NCI-H187 treated with DMSO at 0.1 percent for 48 hours (cell line): ENCODE data around the gene AKAP8L.
A peak's percentile ranks its signal among the peaks of the same experiment; 100 is the strongest.
"Not testable (repeated sequence)": the region's sequence is repeated elsewhere in the genome, so short reads cannot be mapped to it uniquely, and the experiment has no call there.

ENCODE experiments used
- DNase-seq: peaks from one replicate; lab custom pipeline; 2025; lab: John Stamatoyannopoulos, UW

Gene AKAP8L

DNA sequence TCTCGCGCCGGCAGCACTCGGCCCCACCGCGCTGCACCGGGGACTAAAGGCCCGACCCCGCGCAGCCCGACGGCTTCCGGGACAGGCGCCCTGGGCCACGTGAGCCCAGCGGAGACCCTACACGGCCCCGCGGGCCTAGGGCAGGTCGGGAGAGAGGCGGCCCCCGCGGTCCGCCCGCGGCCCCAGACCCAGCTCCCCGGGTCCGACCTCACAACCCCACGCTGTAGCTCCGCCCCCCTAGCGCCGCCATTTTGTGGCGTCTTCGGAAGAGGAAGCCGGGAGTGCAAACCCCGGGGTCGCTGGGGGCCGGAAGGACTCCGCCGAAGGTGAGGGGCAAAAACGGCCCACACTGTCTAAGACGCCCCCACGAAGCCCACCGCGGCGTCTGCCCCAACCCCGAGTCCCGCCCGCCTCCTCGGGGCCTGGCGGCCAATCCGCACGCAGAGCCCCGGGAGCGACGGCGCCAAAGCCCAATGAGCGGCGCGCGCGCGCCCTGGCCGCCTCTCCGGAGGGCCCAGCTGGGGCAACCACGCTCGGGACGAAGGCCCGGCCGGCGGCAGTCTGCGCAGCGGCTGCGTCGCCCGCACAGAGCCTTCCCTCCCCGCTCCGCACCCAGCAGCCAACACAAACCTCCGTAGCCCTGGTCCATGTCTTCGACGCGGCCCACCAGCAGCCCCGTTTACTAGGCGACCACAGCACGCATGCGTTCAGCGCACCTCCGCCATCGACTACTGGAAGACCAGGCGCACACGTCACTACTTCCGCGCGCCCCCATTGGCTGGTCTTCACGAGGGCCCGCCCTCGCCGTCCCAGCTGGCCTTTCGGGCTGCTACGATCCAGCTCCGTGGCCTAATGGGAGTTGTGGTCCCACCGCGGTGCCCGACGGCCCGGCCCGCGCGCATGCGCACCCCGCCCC is 39.4 kb downstream of the AKAP8L start, which contains the start of gene AKAP8:
Gene AKAP8 (minus strand): TSS at position 705 of the 916 bp plus-strand sequence. CDS start 56 bp downstream, at position 649.
- DNase-seq: peak; percentile 63

DNA sequence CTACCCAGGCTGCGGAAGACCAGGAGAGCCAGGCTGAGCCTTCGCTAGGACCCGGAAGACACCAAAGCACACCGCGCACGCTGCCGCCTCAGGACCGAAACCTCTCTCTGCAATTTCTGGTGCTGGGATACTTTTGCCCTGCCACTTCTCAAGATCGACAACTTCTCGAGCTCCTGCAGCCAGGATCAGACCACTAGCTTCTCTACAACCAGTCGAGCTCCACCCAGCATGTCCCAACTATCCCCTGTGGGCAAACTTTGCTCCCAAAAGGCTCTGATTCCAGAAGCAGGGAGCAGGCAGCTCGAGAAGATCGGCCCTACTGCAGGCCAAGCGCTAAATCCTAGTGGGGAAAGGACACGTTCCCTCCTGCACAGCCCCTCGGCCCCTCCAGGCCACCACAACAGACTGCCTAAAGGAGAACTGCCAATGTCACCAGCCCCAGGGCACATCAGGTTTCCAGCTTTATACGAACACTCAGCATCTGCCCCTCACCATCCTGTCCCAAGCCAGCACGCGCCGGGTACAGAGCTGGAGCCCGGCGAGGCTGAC is 40.2 kb downstream of the AKAP8L start:
- DNase-seq: no peak

DNA sequence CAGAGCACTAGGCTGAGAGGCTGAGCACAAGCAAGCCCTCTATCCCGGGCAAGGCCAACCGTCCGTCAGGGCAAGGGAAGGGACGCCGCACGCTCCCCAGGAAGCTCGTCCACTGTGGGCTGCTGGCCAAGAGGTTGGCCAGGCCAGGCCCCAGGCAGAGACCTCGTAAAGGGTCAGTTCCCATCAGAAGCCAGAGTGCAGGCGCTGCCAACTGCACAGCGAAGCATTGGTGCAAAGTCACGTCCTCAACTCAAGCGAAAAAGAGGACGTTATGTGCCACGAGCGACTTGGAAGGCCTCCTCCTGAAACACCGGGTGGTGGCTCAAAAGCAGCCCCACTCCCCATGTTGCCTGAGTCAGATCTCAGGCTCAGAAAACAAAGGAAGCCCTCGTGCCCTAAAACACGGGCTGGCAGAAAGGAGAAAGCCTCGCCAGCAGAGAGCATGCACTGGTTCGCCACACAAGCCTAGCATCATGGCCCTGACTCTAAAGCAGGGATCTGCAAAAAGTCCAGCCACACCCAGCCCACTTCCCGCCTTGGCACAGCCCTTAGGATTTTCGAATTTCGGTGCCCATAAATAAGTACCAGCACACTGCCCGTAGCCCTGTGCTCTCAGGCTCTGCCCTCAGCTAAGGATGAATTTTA is 43.9 kb downstream of the AKAP8L start:
- no peak for DNase-seq

DNA sequence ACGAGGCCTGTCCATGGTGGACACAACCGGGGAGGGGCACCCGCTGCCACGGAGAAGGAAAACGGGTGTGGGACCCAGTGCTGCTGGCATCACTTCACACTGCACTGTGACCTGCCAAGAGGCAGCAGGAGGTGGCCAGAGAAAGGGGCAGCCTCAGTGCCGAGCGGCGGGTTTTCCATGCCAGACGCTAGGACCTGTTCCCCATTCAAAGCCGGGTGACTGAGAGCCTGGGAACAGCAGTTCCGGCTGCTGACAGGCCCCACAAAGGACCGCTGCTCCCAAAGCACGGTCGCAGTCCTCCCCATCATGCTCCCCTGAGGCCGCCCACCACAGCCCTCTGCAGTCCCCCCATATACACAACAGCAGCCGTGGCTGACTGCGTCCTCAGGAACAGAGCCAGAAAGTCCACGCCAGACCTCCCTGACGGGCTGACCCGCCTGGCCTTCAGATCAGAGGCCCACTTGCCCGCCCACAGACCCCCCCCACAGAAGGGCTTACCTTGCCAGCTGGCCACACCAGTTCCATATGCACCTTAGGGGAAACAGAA is 44.6 kb downstream of the AKAP8L start:
- no peak for DNase-seq

DNA sequence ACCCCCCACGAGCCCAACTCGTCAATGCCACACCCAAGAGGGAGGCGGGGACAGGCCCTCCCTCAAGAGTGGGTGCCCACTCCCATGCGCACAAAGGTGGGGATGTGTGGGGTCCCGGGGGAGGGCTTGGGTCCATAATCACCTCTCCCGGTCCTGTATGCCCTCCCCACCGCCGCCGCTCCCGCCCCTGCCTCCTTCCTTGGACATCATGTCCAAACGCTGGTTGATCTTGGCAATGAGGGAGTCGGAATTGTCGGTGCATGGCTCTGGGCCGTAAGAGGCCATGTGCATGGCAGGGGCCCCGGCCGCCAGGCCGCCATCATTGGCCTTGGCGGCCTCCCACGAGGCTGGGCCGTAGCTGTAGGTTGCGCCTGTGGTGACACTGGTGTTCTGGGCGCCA is 45.1 kb downstream of the AKAP8L start:
- DNase-seq: no peak

DNA sequence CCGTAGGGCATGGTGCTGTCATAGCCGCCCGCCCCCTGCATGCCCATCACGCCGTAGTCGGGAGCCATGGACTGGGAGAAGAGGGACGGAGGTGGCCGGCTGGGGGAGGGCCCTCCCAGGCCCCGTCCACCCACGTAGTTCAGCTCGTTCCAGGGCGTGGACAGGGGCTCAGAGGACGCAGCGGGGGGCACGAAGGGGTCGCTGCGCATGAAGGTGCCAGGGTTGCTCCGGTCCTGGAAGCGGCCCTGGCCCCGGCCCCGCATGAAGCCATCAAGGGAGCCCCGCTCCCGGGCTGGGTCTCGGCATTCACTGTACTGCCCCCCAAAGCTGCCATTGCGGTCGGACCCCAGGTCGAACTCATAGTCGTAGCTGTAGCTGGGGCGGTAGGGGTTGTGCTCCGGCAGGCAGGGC is 45.9 kb downstream of the AKAP8L start:
- no peak for DNase-seq

DNA sequence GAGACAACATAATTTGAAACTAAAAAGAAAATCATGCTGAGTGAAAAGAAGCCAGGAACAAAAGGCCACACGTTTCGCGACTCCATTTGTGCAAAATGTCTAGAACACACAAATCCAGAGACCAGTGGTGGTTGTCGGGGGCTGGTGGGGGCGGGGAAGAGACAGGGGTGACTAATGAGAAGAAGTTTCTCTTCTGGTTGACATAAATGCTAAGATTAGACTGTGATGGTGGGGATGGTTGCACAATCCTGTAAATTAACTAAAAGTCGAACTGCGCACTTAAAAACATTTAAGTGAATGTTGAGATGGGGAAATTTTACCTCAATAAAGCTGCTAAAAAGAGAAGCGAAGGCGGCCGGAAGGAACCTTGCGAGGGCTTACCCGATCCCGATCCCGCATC is 46.3 kb downstream of the AKAP8L start:
- no peak for DNase-seq

DNA sequence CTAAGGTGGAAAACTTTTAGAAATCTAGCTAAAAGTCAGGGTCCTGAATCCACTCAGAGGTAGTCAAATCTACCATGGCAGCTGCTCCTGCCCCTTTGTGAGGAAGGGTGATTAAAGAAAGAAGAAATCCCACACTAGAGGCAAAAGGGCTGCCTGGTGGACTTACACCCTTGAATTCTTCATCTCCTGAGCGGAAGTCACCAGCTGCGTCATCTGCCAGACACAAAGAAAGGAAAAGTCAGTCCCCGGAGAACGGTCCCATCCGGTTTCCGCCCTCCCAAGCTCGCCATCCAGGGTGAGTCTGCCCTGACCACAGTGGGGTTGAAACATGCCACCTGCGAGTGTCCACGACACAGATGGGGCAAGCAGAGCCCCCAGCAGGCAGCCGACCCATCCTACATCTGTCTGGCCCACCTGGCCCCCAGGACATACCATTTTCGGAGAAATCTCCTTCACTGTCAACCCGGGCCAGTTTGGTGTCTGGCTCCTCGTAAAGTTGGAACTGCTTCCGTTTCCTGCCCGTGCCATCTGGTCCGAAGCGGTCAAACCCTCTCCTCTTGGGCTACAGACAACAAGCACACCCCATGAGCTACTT is 46.9 kb downstream of the AKAP8L start:
- DNase-seq: no peak

DNA sequence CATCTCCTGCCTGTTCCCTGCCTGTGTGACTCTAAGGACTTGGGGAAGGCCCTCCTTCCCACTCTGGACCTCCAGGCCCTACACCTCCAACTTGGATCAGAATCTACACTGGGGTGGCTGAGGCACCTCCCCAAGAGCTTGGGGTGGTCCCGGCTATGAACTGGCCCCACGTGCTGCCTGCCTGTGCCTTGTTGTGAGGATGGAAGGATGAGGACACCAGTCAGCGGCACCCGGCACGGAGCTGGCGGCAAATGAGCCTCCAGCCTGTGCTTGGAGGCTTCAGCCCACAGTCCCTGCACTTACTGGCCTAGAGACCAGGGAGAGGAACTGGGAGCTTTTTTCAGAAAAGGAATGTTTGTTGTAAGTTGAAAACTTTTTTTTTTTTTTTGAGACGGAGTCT is 47.7 kb downstream of the AKAP8L start:
- no peak for DNase-seq

DNA sequence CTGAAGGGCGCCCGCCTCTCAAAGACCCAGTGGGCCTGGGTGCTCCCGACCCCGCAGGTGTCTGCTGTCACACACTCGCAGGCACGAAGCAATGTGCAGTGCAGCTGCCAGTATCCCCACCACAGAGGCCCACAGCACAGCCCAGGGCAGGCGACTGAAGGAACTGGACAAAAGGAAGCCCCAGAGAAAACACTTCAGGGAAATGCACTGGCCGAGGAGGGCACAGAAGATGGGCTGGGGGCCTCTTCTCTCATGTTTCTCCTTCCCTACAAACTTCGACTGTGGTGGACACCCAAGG is 49.2 kb downstream of the AKAP8L start:
- no peak for DNase-seq

DNA sequence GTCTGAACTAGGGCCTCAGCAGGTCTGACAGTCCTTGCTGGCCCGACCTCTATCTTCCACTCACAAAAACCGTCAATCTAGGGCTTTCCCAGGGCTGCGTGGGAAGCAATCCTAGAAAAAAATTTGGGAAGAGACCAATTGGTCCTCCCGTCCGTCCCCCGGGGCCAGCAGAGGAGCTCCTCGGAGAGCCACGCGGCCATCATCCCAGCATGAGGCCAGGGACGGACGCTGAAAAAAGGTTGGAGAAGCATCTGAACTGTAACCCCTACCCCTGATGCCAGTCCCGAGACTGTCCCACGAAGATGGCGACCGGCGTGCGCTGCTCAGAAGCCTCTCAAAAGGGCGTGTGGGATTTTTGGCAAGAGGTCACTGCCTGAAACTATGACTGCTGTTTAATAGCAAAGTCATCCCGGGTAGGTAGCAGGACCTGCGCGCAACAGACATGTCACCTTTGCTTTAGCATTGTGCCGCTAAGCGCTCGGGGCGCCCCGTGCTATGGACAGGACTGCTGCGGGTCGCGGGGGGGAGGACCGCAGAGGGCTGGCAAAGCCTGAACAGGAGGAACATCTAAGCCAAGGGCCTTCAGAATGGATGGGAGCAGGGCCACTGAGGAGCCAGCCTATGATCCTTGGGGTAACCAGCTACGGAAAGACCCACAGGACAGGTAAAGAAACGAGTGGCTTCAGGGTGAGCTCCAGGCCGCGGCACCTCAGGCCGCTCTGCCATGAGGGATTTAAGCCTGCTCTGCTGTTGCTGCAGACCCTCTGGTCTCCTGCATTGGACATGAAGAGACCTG is 49.8 kb downstream of the AKAP8L start:
- DNase-seq: no peak

DNA sequence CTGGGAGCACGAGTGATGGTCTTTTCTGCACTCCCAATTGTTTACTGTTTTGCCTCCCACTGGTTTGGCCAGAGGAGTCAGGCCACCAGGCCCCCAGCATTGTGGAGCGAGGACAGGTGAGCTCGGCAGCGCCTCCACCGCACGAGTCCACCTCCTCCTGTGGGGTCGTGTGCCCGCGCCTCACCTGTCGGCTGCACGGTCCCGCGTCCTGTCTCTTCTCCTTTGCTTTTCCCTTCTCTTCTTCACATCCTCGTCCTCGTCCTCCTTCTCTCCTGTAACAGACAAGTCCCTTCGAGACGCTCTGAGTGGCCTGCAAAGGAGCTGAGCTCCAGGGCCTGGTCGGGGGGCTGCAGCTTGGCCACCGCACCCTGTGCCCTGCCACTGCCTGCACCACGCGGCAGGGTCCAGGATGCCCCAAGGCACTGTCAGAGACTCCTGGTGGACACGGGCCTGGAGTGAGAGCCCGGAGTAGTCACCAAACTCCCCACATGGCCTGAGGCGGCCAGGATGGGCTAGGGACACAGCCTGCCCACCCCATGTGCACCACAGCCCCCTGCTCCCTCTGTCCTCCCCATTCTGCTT is 50.6 kb downstream of the AKAP8L start:
- DNase-seq: no peak

DNA sequence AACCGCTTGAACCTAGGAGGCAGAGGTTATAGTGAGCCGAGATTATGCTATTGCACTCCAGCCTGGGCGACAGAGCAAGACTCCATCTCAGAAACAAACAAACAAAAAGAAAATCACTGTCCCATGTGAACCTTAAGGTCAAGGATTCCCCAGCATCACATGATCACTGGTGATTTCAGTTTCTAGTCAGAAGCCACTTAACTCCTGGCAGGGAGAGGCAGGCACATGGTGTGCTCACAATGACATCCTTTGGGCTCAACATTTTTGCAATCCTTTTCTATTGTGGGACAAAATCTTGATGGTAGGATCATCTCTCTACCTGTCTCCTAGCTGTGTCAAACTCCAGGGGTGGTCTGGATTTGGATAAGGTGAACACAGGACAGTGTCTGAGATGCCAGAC is 51.3 kb downstream of the AKAP8L start:
- no peak for DNase-seq

DNA sequence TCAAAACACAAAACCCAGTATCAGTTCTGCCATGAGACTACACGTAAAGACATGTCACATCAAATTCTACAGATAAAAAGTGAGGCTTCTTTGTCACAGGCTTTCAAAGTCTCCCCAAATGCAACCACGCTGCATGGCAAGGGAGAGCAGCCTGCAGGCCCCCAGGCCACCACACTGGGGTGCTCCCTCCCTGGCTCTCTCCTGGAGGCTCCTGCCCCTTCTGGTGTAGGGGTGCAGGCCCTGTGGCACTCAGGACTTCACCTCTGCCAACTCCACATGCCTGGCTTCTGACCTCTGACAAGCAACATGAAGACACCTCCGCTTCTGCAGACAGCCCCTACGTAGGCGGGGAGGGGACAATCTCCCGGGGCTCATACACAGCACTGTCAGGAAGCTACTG is 53.5 kb downstream of the AKAP8L start:
- DNase-seq: no peak

DNA sequence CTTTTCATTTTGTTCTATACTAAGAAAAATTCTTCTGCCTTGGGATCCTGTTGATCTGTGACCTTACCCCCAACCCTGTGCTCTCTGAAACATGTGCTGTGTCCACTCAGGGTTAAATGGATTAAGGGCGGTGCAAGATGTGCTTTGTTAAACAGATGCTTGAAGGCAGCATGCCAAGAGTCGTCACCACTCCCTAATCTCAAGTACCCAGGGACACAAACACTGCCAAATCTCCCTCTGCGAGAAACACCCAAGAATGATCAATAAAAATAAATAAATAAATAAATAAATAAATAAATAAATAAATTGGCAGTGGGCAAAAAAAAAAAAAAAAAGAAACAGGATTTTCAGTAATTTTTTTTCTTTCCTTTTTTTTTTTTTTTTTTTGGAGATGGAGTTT is 55.0 kb downstream of the AKAP8L start:
- DNase-seq: not testable (repeated sequence)

DNA sequence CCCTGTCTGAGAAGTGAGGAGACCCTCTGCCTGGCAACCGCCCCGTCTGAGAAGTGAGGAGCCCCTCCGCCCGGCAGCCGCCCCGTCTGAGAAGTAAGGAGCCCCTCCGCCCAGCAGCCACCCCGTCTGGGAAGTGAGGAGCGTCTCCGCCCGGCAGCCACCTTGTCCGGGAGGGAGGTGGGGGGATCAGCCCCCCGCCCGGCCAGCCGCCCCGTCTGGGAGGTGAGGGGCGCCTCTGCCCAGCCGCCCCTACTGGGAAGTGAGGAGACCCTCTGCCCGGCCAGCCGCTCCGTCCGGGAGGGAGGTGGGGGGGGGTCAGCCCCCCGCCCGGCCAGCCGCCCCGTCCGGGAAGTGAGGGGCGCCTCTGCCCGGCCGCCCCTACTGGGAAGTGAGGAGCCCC is 55.7 kb downstream of the AKAP8L start:
- DNase-seq: not testable (repeated sequence)

DNA sequence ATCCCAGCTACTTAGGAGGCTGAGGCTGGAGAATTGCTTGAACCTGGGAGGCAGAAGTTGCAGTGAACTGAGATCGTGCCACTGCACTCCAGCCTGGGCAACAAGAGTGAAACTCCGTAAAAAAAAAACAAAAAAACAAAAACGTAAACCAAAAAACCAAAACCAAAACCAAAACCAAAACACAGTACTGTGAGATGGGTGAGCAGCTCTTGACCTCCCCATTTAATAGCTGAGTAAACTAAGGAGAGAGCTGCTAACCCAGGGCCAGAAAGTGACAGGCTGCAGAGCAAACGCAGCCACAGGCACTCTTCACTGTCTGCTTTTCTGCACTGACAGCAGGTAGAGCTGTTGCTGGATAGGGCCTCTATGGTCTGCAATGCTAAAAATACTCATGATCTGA is 58.8 kb downstream of the AKAP8L start:
- DNase-seq: not testable (repeated sequence)

DNA sequence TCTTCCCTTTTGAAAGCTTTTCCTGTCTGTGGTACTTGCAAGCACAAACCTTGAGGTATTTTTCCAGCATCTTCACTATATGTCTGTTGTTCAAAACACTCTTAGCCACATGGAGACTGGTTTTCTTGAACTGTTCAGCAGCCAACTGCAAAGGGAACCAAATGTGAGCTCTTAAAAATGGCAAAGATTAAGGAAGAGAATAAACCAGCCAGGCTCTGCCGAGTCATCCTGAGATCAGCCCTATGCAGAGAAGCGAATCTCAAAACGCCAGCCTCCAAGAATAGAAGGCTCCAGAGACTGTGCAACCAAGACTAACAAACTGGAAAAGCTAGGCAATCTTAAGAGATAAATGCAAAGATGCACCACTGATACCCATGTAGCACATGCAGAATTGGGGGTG is 59.9 kb downstream of the AKAP8L start:
- no peak for DNase-seq

DNA sequence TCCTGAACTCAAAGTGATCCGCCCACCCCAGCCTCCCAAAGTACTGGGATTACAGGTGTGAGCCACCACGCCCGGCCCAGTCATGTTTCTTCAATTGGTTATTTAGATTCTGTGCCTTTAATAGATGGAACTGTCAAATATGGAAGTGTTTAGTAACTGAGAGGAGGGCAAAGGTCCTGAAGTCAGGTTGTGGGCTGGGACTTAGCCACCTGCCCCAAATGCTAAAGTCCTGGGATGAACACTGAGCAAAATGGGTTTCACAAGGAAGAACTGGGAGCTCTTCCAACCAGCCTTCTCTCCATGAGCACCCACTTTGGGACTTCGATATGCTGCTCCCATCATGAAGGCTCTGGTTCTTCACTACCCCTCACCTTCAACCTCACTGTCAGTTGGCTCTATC is 60.9 kb downstream of the AKAP8L start:
- DNase-seq: no peak

DNA sequence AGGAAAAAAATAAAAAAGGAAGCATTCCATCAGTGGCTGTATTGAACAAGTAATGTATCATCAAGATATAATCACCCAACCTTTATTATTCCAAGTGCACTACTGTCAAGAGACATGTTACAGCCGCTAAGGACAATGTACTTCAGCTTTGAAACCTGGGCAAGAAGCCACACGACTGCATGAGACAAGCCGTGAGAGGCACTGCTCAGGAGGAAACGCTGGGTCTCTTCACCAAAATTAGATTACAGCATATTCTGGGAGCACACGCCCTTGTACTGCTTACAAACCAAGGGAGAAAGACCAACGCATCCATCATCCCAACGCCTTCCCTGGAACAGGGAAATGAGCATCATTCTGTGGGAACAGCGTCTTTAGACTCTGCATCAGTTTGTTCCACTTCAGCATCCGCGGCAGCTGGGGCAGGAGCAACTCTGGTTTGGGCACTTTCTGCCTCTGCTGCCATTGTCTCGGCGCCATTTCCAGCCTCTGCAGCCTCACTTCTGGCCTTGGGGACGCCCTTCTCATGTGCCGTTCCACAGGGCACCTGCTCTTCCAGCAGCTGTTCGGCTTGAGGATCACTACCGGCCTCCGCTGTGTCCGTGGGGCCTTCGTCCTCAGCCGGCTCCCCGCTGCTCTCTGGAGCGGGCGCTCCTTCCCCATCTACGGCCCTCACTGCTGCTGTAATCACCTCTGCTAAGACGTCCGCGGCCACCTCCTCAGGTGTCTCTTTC is 64.1 kb downstream of the AKAP8L start:
- DNase-seq: no peak

DNA sequence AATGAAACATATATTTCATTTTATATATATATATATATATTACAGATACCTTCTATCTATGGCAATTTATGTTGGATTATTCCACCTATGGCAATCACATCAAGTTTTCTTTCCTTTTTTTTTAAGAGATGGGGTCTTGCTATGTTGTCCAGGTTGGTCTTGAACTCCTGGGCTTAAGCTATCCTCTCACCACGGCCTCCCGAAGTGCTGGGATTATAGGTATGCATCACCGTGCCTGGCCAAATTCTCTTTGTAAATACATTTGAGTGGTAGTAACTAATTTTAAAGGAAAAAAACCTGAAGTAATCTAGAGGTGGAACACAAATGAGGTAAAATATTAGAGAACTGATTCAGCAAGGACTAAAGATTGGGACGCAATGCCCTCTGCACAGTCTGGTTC is 64.9 kb downstream of the AKAP8L start:
- DNase-seq: no peak
